Spinal cord (tissue), 10 donors: ENCODE measurements around the gene PLEKHA5. TPM values are rescaled to one million over a fixed set of nuclear protein-coding genes. Genes with fewer than 3 reads are reported as not detected.
A peak's percentile ranks its signal among the peaks of the same experiment; 100 is the strongest.
"Not testable (repeated sequence)": the region's sequence is repeated elsewhere in the genome, so short reads cannot be mapped to it uniquely, and the experiment has no call there.

Source experiments
- DNase-seq, 6 donors: peaks; one replicate each; pipeline versions ENCODE4 v3.0.0 to v3.0.0-alpha.2; 2013 to 2015; ENCODE audit warnings: low spot score in 6 of 6, low read depth in 4 of 6
- H3K27ac ChIP-seq: one replicate; pipeline ENCODE4 v1.5.1; 2013; ENCODE audit warnings: low read depth, low read length, control low read depth
- H3K27me3 ChIP-seq: one replicate; pipeline ENCODE4 v1.6.1; 2013; ENCODE audit warnings: low read length; ENCODE audit not compliant: control insufficient read depth, insufficient read depth
- H3K36me3 ChIP-seq: one replicate; pipeline ENCODE4 v1.6.1; 2013; ENCODE audit warnings: low read length; ENCODE audit not compliant: control insufficient read depth, insufficient read depth
- H3K4me1 ChIP-seq: one replicate; pipeline ENCODE4 v1.6.1; 2013; ENCODE audit warnings: low read length; ENCODE audit not compliant: control insufficient read depth, insufficient read depth
- H3K4me3 ChIP-seq: one replicate; pipeline ENCODE4 v1.5.1; 2013; ENCODE audit warnings: low read depth, low read length, control low read depth
- H3K9me3 ChIP-seq: one replicate; pipeline ENCODE4 v1.6.1; 2013; ENCODE audit warnings: low read length; ENCODE audit not compliant: control insufficient read depth, insufficient read depth
- WGBS: methylation state at CpG from one replicate; pipeline ENCODE4 v1.1.5; 2013; ENCODE audit warnings: missing lambda C conversion rate; ENCODE audit not compliant: insufficient coverage; 5-methylcytosine and 5-hydroxymethylcytosine counted together
- polyA plus RNA-seq, 2 donors: library from polyadenylated mRNA; unstranded; fragments of 120-200 nt; gene quantifications; one replicate each; pipeline ENCODE4 v1.2.1, GENCODE V29; 2013; ENCODE audit not compliant: insufficient read length in 2 of 2
- total RNA-seq, 2 donors: library from RNA; depleted of rRNA in 1 of 2; stranded (reverse); fragments of 120-200 nt in 1 of 2; fragments of >200 nt in 1 of 2; gene quantifications; one replicate each; pipeline versions ENCODE4 v1.2.3 to v1.2.4, GENCODE V29; 2013 to 2014
- donor health status: healthy.

PLEKHA5 gene
- total and polyA plus RNA-seq, 4 donors: 44.5 to 81.6 (median 49.4) TPM

DNA sequence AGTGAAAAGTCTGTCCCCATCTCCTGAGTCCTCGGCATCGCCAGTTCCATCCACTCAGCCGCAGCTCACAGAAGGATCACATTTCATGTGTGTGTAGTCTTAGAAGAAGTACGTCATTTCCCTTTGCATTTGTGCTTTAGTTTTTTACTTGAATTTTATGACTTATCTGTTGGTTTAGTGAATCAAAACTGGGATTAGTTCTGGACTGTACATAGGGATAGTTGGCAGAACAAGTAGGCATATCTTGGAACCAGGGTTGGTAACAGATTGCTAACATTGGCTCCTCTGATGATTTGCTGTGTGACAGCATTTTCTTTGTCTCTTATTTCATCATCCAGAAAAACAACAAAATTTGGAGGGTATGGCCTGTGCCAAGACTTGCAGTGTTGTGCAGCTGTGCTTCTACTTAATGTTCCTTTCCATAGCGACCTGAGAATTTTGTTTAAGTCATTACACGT lies 240.2 kb downstream of the PLEKHA5 start:
- no peaks in the 10 kb centered on the region for H3K9me3 ChIP-seq
- H3K36me3 ChIP-seq: peaks cover 41% of the 10 kb centered on the region
- no peak overlapping the region for H3K27ac ChIP-seq
- H3K4me1 ChIP-seq: no peaks in the 10 kb centered on the region
- H3K4me3 ChIP-seq: no peak overlapping the region
- WGBS: 100% methylated on average over 1 of the region's 6 CpGs
- peak in 2 of 6 donors; percentile 24 to 83 for DNase-seq
- no peaks in the 10 kb centered on the region for H3K27me3 ChIP-seq

DNA sequence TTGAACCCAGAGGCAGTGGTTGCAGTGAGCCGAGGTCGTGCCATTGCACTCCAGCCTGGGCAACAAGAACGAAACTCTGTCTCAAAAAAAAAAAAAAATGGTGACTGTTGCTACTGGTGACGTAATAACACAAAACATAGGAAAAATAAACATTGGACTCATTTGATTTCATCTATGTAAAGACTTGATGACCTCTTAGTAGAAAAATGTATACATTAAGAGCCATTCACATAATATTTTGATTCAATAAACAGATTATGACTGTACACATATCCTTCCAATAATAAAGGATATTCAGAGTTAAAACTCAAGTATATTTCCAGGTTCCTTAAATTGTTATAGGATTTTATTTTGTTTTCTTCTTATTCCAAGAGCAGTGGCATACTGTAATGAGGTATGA lies 244.1 kb downstream of the PLEKHA5 start:
- WGBS: no CpG with 5 or more reads among the region's 4 CpGs

DNA sequence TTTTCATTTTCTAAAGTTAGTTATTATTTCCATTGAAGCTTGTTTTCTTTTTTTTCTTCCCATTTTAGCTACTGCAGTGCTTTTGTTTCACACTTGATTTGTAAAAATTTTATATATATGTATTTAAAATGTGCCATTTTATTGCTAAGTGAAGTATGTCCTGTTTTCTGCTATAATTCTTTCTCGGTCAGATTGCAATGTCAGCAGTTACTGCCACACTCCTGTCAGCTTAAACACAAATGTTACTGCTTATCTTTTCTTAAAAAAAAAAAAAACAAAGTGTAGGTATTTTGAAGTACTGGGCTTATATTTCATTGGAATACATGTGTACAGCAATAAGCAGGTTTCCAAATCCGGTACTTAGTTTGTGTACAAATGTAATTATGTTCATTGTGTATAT lies 246.4 kb downstream of the PLEKHA5 start:
- Histone ChIP-seq H3K27ac (no peak overlapping the region), H3K27me3 (no peaks in the 10 kb centered on the region), H3K4me3 (no peak overlapping the region), H3K9me3 (no peaks in the 10 kb centered on the region), H3K4me1 (no peaks in the 10 kb centered on the region), H3K36me3 (peaks cover 20% of the 10 kb centered on the region)
- no peak for DNase-seq
- WGBS: no CpG with 5 or more reads among the region's 2 CpGs

More for the DNA sequence above, 244.1 kb downstream of the PLEKHA5 start:
- no peaks in the 10 kb centered on the region for H3K9me3 ChIP-seq
- DNase-seq: no peak
- H3K27me3 ChIP-seq: no peaks in the 10 kb centered on the region
- H3K27ac ChIP-seq: no peak overlapping the region
- H3K4me3 ChIP-seq: no peak overlapping the region
- H3K4me1 ChIP-seq: no peaks in the 10 kb centered on the region
- H3K36me3 ChIP-seq: peaks cover 22% of the 10 kb centered on the region

DNA sequence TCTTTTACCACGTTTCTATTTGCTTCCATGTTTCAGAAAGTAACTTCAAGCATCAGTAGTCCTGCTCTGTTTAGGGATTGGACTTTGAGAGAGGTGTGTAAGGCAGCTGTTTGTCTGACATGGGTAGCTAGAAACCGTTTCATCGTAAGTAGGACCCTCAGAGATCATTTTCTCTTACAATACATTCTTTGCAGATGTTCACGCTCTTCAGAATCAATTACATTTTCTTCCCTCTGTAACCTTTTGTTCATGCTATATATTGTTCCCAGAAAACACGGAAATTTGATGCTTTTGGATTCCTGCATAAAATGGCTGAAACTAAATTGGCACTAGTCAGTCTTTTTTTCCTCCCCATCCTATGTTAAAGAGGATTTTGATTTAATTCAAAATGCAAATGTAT lies 247.2 kb downstream of the PLEKHA5 start:
- H3K36me3 ChIP-seq: peaks cover 19% of the 10 kb centered on the region
- no peak overlapping the region for H3K4me3 ChIP-seq
- no peaks in the 10 kb centered on the region for H3K9me3 ChIP-seq
- H3K27me3 ChIP-seq: no peaks in the 10 kb centered on the region
- H3K4me1 ChIP-seq: no peaks in the 10 kb centered on the region
- H3K27ac ChIP-seq: no peak overlapping the region
- no peak for DNase-seq
- 70% methylated on average over 2 of the region's 5 CpGs for WGBS

DNA sequence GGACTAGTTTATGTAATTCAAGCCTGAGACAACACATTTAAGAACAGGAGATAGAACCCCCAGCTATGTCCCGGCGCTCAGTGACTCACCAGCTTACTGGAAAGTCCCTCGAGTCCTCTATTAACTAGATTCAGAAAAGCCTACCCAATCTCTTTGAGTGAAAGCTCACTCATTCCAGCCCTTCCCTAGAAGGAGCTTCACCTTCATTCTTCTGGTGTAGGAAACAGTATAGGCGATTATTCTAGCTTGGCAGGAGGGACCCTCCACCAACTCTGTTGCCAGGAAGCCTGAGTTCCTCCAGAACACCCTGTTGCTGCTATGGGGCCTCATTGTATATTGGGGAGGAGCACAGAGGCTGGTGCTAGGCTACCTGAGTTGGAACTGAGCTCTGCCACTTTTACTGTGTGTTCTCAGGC lies 252.6 kb downstream of the PLEKHA5 start:
- Histone ChIP-seq H3K9me3 (no peaks in the 10 kb centered on the region), H3K36me3 (peaks cover 13% of the 10 kb centered on the region), H3K27me3 (no peaks in the 10 kb centered on the region), H3K4me3 (no peak overlapping the region), H3K4me1 (no peaks in the 10 kb centered on the region), H3K27ac (no peak overlapping the region)
- WGBS: 80% methylated on average over 1 of the region's 4 CpGs
- DNase-seq: peak in 2 of 6 donors; percentile 6 to 22

DNA sequence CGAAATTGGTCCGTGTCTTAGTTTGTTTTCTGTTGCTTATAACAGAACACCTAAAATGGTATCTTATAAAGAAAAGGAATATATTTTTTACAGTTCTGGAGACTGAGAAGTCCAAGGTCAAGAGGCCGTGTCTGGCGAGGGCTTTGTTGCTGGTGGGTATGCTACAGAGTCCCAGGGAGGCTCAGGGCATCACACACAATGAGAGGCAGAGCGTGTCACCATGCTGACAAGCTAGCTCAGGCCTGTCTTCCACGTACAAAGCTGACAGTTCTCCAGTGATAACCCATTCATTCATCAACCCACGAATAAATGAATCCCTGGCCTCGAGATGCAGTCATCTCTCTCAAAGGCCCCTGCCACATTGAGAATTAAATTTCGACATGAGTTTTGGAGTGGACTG lies 253.0 kb downstream of the PLEKHA5 start:
- WGBS: 66% methylated on average over 4 of the region's 9 CpGs
- H3K27me3 ChIP-seq: no peaks in the 10 kb centered on the region
- H3K4me1 ChIP-seq: no peaks in the 10 kb centered on the region
- H3K9me3 ChIP-seq: no peaks in the 10 kb centered on the region
- no peak overlapping the region for H3K4me3 ChIP-seq
- H3K36me3 ChIP-seq: peaks cover 11% of the 10 kb centered on the region
- H3K27ac ChIP-seq: no peak overlapping the region
- DNase-seq: no peak

DNA sequence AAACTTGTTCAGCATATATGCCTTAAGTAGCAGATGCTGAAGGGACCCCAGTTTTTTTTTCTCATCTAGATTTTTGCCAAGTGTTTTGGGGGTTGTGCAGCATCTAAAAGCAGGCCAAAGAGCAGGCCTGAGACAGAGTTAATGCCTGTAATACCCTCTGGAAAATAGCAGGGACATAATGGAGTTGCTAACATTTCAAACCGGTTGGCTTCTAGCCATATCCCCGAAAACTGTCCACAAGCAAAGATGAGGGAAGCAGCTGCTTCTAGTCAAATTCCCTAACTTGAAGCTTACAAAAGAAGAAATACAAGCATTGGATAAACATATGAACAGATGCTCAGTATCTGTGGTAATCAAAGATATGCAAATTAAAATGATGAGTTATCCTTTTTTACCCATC lies 257.6 kb downstream of the PLEKHA5 start:
- Histone ChIP-seq H3K9me3 (no peaks in the 10 kb centered on the region), H3K27ac (no peak overlapping the region), H3K4me1 (no peaks in the 10 kb centered on the region), H3K36me3 (no peaks in the 10 kb centered on the region), H3K27me3 (no peaks in the 10 kb centered on the region), H3K4me3 (no peak overlapping the region)
- 100% methylated on average over 1 of the region's 2 CpGs for WGBS
- peak in 1 of 6 donors; percentile 46 for DNase-seq

DNA sequence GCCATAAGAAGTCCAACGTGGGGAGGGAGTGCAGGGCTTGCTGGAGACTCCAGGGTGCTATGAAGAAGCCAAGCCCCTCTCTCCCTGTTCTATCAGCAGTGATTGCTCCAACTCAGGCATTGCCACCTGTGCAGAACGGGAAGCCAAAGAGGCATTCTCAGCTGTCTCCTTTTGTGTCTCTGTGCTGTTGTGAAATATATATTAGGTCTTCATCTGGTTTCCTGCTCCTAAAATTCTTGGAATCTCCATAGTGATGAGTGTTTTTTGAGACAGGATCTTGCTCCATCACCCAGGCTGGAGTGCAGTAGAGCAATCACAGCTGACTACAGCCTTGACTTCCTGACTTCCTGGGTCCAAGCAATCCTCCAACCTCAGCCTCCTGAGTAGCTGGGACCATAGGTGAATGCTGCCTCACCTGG lies 258.6 kb downstream of the PLEKHA5 start:
- WGBS: no CpG with 5 or more reads among the region's 2 CpGs

DNA sequence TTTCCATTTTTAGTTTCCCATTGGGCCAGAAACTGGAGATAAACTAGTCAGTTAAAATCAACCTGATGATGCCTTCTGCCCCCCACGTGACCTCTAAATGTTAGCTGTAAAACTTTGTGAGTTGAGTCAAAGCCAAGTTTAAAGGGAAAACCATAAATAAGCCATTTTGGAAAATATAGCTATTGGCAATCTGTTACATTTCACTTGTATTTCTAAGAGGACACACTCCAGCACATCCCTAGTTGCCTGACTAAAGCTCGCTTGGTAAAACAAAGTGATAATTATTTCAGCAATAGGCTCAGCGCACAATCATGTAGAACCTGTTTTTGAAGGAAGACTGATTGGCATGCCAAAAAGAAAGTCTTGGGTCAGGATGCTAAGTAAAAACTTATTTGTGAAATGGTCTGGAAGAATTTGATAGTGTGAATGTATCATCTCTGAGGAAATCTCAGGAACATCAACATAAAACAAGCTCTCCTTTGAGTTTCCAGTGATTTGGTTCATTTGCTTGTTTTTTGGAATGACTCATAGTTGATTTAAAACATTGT lies 260.6 kb downstream of the PLEKHA5 start:
- H3K4me1 ChIP-seq: no peaks in the 10 kb centered on the region
- H3K36me3 ChIP-seq: no peaks in the 10 kb centered on the region
- H3K27me3 ChIP-seq: no peaks in the 10 kb centered on the region
- peak in 1 of 6 donors; percentile 41 for DNase-seq
- no peaks in the 10 kb centered on the region for H3K9me3 ChIP-seq
- H3K27ac ChIP-seq: no peak overlapping the region
- no peak overlapping the region for H3K4me3 ChIP-seq
- no CpG with 5 or more reads among the region's 3 CpGs for WGBS

More for the DNA sequence above, 258.6 kb downstream of the PLEKHA5 start:
- no peaks in the 10 kb centered on the region for H3K9me3 ChIP-seq
- no peak for DNase-seq
- no peaks in the 10 kb centered on the region for H3K27me3 ChIP-seq
- no peak overlapping the region for H3K27ac ChIP-seq
- H3K36me3 ChIP-seq: no peaks in the 10 kb centered on the region
- H3K4me1 ChIP-seq: no peaks in the 10 kb centered on the region
- no peak overlapping the region for H3K4me3 ChIP-seq

DNA sequence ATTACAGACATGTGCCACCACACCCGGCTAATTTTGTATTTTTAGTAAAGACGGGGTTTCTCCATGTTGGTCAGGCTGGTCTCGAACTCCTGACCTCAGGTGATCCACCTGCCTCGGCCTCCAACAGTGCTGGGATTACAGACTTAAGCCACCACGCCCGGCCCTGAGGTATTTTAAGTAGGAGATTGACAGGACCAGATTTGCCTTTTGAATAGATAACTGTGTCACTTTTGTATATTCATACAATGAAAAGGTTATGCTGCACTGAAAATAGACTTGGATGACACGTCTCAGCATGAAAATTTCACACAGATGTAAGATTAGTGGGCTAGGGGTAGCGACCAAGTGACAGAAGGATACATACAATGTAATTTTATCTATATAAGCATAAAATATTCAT lies 263.1 kb downstream of the PLEKHA5 start:
- not testable (repeated sequence) for H3K9me3 ChIP-seq, H3K4me3 ChIP-seq, DNase-seq, H3K36me3 ChIP-seq, H3K27me3 ChIP-seq, H3K27ac ChIP-seq, H3K4me1 ChIP-seq
- WGBS: 90% methylated on average over 2 of the region's 8 CpGs
